IPS-18c (cell line): ENCODE data around the gene CCNDBP1.
"Not testable (repeated sequence)": the region's sequence is repeated elsewhere in the genome, so short reads cannot be mapped to it uniquely, and the experiment has no call there.

Experiments
- H3K4me3 ChIP-seq: 2 replicates; pipeline ENCODE4 v1.7.0; 2013; ENCODE audit warnings: low read depth, mild to moderate bottlenecking, low read length, moderate library complexity; ENCODE audit not compliant: insufficient read depth
- H3K9me3 ChIP-seq: one replicate; pipeline ENCODE4 v1.6.1; 2013; ENCODE audit warnings: mild to moderate bottlenecking, low read length, moderate library complexity; ENCODE audit not compliant: control insufficient read depth, insufficient read depth

Gene CCNDBP1

DNA sequence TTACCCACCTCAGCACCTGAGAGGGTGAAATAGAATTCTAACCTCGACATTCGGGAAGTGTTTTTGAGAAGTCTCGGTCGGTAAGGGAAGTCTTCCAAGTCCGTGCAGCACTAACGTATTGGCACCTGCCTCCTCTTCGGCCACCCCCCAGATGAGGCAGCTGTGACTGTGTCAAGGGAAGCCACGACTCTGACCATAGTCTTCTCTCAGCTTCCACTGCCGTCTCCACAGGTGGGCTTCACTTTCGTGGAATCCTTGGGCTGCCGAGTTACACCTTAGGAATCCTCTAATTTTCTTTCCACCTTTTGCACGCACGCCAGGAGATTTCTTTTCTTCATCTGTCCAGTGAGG, 775 bp downstream of the CCNDBP1 start:
- peak overlapping the region; percentile 85 for H3K4me3 ChIP-seq

DNA sequence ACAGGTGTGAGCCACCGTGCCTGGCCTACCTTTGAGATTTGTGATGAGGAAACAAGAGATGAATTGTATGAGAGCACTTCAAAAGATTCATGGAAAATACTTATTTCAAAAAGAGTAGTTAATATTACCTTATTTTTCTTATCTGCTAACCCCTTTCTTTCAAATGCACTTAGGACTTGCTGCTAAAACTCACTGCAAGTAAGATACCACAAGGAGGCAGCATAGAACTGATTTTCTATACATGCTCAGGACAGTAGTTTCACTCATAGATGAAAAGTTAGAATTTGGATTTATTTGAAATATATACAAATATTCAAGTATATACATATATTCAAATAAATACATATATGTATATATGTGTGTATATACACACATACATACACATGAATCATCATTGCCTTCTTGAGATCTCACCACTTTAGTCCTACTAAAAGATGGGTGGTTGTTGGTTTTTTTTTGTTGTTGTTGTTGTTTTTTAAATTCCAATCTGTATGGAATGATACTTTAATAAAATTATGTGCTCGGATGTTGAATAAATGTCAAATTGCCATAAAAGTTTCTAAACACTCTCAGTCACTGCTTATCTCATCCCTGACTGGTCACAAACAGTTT, 2.4 kb downstream of the CCNDBP1 start:
- no peak overlapping the region for H3K4me3 ChIP-seq
- no peaks in the 10 kb centered on the region for H3K9me3 ChIP-seq

More for the DNA sequence above, 775 bp downstream of the CCNDBP1 start:
- H3K9me3 ChIP-seq: no peaks in the 10 kb centered on the region

DNA sequence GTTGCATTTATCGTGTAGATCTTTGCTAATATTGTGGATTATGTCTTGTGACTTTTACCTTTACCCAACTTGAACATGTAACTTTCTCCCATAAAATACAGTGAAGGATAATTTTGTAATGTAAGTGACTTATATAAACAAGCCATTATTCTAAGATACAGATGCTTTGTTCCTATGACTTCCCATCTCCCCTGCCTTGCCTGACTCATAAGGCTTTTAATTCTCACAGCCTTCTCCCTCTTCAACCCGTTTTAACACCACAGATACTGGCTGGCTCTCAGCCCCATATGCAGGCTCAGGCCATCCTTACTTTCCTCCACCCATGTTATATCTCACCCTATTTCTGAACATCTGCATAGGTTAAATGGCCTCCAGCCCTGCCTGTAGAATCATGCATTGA, 4.1 kb downstream of the CCNDBP1 start:
- Histone ChIP-seq H3K4me3 (no peak overlapping the region), H3K9me3 (no peaks in the 10 kb centered on the region)

DNA sequence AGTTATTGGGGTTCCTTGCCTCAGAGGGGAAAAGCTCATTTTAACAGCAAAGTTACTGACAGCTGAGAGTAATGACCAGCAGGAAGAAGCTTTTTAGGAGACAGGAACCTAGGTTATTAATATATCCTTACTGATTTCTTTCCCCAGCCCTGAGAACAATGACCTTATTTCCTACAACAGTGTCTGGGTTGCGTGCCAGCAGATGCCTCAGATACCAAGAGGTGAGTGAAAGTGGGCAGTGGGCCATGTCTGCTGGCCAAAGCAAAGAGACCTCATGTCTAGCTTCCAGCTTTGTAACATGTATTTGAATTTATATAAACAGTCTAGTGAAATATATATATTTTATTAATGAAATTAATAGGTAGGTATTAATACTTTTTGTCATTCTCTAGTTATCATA, 5.0 kb downstream of the CCNDBP1 start:
- no peaks in the 10 kb centered on the region for H3K9me3 ChIP-seq
- H3K4me3 ChIP-seq: no peak overlapping the region

DNA sequence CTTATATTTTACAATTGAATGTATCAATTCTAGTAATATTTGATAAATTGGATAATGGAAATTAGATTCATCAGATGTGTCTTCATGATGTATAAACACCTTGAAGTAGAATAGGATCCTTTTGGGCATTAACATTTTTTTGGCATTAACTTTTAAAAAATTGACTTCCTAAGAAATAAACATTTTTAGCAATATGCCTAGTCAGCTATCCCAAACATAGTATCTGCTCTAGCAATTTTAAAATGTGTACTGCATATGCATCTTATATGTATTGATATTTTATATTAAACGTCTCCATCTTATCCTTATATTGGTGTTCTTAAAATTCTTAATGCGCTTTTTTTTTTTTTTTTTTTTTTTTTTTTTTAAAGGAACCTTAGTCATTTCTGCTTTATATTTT, 8.5 kb downstream of the CCNDBP1 start:
- H3K4me3 ChIP-seq: no peak overlapping the region

DNA sequence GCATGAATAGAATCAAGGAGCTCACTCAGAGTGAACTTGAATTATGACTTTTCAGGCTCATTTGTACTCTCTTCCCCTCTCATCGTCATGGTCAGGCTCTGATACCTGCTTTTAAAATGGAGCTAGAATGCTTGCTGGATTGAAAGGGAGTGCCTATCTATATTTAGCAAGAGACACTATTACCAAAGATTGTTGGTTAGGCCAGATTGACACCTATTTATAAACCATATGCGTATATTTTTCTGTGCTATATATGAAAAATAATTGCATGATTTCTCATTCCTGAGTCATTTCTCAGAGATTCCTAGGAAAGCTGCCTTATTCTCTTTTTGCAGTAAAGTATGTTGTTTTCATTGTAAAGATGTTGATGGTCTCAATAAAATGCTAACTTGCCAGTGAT, 9.6 kb downstream of the CCNDBP1 start:
- H3K9me3 ChIP-seq: no peaks in the 10 kb centered on the region
- H3K4me3 ChIP-seq: no peak overlapping the region

More for the DNA sequence above, 8.5 kb downstream of the CCNDBP1 start:
- H3K9me3 ChIP-seq: no peaks in the 10 kb centered on the region

DNA sequence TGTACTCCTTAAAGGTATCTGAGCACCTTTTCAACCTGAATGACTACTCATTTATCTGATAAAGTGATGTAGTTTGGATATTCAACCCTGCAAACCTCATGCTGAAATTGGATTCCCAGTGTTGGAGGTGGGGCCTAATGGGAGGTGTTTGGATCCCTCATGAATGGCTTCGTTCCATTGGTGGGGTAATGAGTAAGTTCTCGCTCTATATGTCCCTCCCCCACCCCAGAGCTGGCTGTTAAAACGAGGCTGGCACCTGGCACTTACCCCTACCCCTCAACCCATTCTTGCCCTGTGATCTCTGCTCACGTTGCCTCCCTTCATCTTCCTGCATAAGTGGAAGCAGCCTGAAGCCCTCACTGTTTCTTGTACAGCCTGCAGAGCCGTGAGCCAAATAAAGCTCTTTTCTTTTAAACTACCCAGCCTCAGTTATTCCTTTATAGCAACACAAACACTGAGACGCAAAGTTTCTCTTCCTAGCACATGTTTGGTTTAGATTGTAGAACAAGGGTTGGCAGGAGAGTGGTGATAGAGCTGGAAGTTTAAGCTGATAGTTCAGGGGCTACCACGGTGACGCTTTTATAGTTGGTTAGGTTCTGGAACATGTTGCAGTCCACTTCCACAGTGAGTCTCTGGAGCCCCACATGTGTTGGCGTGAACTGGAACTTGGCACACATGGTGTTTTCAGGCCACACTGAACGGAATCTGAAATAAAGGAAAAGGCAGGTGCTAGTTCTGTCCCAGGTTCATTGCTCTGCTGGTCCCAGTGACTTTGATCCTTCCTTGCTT, 11.8 kb downstream of the CCNDBP1 start:
- Histone ChIP-seq H3K9me3 (no peaks in the 10 kb centered on the region), H3K4me3 (no peak overlapping the region)

DNA sequence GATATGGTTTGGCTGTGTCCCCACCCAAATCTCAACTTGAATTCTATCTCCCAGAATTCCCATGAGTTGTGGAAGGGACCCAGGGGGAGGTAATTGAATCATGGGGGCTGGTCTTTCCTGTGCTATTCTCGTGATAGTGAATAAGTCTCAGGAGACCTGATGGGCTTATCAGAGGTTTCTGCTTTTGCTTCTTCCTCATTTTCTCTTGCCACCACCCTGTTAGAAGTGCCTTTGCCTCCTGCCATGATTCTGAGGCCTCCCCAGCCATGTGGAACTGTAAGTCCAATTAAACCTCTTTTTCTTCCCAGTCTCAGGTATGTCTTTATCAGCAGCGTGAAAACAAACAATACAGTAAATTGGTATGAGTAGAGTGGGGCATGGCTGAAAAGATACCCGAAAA, 12.6 kb downstream of the CCNDBP1 start:
- H3K4me3 ChIP-seq, H3K9me3 ChIP-seq: not testable (repeated sequence)

DNA sequence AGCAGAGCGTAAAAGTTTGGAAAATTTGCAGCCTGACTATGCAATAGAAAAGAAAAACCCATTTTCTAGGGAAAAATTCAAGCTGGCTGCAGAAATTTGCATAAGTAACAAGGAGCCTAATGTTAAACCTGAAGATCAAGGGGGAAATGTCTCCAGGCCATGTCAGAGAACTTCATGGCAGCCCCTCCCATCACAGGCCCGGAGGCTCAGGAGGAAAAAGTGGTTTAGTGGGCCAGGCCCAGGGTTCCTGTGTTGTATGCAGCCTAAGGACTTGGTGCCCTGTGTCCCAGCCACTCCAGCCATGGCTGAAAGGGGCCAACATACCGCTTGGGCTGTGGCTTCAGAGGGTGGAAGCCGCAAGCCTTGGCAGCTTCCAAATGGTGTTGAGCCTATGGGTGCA, 13.4 kb downstream of the CCNDBP1 start:
- H3K4me3 ChIP-seq, H3K9me3 ChIP-seq: not testable (repeated sequence)

DNA sequence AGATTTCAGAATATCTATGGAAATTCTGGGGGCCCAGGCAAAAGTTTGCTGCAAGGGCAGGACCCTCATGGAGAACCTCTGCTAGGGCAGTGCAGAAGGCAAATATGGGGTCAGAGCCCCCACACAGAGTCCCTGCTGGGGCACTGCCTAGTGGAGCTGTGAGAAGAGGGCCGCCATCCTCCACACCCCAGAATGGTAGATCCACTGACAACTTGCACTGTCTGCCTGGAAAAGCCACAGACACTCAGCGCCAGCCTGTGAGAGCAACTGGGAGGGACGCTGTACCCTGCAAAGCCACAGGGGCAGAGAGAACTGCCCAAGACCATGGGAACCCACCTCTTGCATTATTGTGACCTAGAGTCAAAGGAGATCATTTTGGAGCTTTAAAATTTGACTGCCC, 13.8 kb downstream of the CCNDBP1 start:
- Histone ChIP-seq H3K9me3 (no peaks in the 10 kb centered on the region), H3K4me3 (no peak overlapping the region)

DNA sequence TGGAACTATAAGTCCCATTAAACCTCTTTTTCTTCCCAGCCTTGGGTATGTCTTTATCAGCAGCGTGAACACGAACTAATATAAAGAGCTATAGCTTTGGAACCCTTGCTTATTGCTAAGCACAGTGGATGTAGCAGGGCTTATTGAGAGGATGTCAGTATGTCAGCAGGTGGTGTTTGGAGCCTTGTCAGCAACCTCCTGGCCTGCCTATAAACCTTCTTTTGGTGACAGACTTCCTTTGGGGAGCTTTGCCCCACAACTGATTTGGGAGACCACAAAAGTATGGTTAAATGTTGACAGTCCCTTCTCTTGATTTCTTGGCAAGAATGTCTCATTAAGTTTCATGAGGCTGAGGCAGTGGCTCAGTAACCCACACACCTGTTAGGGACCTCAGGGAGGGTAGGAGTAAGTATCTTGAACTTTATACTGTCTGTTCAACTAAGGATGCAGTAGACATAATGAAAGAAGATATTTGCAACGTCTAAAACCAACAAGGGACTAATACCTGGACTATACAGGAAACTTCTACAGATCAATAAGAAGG, 14.8 kb downstream of the CCNDBP1 start:
- Histone ChIP-seq H3K4me3 (no peak overlapping the region), H3K9me3 (no peaks in the 10 kb centered on the region)

DNA sequence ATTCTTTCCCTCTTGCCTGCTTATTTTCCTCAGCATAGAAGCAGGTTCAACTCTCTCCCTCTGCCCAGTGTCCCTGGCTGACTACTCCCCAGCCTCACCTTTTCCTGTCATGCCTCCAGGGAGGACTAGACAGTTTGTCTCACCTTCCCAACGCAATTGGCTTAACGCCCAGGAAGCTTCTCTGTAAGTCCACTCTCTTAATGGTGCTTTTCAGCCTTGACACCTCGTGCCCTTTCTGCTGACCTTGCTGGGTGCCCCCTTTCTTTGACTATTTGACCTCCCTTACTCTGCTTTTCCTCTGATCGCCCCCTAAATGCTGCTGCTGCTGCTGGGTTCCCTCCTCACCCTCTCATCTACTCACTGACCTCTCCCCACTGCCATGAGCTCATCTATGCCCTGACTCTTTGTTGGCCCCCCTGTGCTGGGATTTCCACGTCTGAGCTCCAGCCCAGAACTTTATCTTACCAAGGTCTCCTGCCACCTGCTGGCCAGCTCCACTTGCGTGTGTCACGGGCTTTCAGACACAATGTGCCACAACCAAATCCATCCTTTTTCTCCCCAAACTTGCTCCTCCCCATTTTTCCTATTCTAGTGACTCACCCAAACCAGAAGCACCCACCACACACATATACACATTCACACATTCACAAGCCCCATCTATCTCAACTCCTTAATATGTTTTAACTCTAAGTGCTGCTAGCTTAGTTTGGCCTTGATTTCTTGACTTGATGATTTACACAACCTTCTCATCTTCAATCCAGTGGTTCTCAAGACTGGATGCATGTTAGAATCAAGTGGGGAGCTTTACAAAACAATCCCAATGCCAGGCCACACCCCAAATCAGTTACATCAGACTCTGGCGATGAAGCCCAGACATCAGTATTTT, 19.1 kb downstream of the CCNDBP1 start:
- Histone ChIP-seq H3K9me3 (no peaks in the 10 kb centered on the region), H3K4me3 (no peak overlapping the region)

DNA sequence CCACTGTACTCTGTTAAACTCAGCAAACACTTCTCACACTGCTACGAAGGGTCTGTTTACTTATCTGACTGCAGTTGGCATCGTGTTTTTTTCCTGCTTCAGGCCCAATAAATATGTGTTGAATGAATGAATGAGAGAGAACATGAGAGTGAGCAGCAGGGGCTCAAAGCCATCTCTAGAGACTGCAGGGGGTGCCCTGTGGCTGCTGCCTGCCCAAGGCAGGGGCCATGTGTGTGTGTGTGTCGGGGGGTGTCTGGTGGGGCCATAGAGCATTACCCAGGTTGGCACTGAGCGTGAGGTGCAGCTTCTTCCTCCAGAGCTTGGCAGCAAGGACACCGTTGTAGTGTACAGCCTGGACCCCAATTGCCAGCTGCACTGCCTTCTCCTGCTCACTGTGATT, 20.9 kb downstream of the CCNDBP1 start:
- H3K4me3 ChIP-seq: no peak overlapping the region; the same call in 1 of the 2 replicates
- H3K9me3 ChIP-seq: no peaks in the 10 kb centered on the region

DNA sequence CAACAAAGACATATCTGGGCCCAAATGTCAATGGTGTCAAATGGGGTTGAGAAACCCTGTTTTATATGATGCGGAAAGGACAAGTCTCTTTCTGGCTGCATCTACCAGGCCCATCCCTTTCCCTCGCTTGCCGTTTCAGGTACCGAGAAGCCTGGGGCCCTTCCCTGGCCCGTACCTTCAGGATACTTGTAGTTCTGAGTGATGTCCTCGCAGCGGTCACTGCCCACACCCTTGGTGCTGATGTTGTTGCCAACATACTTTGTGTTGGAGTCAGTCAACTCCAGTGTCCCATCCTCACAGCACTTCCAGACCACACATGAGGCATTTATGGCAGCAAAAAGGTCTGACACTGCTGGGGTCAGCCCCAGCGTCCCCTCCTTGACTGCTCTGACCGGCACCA, 21.8 kb downstream of the CCNDBP1 start:
- H3K4me3 ChIP-seq: no peak overlapping the region

DNA sequence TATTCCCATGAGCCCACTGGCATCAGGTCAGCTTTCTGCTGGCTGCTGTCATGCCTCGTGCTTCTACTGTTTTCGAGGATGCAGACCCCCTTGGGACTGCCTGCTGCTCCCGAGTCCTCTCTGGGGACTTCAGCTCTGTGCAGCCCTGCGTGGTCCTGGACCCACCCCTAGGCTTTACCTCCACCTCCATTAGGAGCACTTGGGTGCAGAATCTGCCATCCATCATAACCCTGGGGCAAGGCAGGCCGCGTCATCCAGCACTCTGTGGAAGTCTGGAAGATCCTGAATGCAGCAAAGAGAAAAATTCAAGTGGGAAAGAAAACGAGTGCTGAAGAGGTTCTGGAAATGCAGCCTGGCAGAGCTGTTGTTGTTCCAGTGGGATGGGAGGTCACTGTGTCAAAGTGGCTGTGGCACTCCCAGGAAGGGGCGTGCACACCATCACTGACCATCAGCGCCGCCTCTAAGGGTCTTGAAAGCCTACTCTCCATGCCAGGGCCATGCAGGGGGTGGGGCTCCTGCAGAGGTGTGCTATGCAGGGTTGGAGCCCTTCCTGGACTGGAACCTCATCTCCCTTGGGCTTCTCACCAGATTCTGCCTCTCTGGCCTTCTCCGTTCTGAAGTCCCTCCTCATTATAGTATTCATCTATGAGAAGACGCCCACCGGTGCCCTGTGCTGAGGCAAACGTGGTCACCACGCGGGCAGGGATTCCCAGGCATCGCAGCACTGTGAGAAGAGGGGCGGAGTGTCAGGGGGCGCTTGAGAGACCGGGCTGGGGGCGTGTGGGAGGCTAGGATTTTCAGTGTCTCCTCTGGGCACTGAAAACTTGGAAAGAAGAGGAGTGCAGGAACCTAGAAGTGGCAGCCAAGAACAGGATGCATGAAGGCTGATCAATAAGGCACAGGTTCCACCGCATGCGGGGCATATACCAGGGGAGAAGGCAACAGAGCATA, 23.1 kb downstream of the CCNDBP1 start:
- Histone ChIP-seq H3K4me3 (no peak overlapping the region), H3K9me3 (peaks cover 2% of the 10 kb centered on the region)

More for the DNA sequence above, 21.8 kb downstream of the CCNDBP1 start:
- H3K9me3 ChIP-seq: no peaks in the 10 kb centered on the region

DNA sequence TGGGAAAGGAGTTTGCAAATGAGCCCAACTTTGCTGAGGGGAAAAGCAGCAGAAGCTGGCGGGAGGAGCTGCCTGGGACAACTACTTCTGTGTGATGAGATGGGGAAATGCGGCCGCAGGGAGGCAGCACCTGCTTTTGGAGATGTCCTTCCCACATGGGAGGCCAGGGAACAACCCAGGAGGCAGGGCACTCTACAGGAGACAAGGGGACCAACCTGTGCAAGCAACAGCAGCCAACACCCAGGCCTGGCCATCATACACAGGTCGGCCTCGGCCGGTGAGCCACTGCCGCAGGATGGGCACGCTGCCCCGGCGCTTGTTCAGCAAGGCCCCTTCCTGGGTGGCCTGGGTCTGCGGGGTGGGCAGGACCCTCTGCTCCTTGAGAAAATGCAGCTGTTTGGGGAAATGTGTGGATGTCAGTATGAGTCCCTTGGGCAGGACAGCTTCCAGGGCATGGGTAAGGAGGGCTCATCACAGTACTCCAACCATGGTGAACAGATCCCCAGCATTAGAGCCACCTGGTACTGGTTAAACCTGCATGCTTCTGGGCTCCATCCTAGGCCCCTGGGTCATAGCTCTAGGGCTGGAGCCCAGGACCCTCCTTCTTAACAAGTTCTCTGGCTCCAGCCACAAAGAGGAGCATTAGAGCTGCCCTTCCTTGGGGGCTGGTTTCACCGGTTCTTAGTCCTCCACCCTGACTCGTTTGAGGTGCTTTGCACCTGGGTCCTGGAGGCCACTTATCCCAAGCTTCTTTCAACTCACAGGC, 24.0 kb downstream of the CCNDBP1 start:
- Histone ChIP-seq H3K9me3 (peaks cover 2% of the 10 kb centered on the region), H3K4me3 (no peak overlapping the region)
